ENCODE results near the gene MTFMT. TPM values are rescaled to one million over a fixed set of nuclear protein-coding genes. Genes with fewer than 3 reads are reported as not detected.

MTFMT gene
- total and polyA plus RNA-seq, 2 of the 13 experiments (the other 11 are each of a cell fraction or from before 2014, with no cell fraction given), result 9.9 to 23.2 TPM

DNA sequence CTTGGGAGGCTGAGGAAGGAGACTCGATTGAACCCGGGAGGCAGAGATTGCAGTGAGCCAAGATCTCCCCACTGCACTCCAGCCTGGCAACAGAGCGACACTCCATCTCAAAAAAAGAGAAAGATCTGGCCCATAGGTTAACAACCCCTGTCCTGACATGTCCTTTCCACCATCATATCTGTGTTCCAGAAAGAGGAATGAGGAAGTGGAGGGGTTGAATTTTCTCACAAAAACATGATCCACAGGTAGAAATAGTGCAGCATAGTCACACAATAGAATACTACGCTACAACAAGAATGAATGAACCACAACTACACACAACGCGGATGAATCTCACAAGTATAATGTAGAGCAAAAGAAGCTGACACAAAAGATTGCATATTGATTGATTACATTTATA, 11.0 kb upstream of the MTFMT start:
- no peaks in the 10 kb centered on the region for H3K9me3 ChIP-seq (ENCODE audit: low read length)
- ChIA-PET CTCF (ENCODE audit: low intra/inter-chr PET ratio, low total read pairs) (no interaction called here), POLR2A (no interaction called here)
- no TSS peak for BruUV-seq (replicated peaks)
- H3K79me2 ChIP-seq (ENCODE audit: insufficient read depth, low read length), result no peaks in the 10 kb centered on the region
- TF ChIP-seq DNMT1 (CRISPR knock-in tag; IDR thresholded peaks at IDR 0.05) (no peak), ZNF781 (CRISPR knock-in tag; IDR thresholded peaks at IDR 0.05; ENCODE audit: borderline replicate concordance, not compliant biosample characterization) (no peak), TEAD2 (CRISPR knock-in tag; IDR thresholded peaks at IDR 0.05) (no peak), IKZF1 (IDR thresholded peaks at IDR 0.05) (no peak), ZNF605 (CRISPR knock-in tag; IDR thresholded peaks at IDR 0.05) (no peak), ZNF530 (CRISPR knock-in tag; IDR thresholded peaks at IDR 0.05; ENCODE audit: low read depth) (no peak), ZNF33A (CRISPR knock-in tag; IDR thresholded peaks at IDR 0.05; ENCODE audit: borderline replicate concordance) (no peak), CENPX (CRISPR knock-in tag; IDR thresholded peaks at IDR 0.05) (no peak)
- TF ChIP-seq, protein P1, sequence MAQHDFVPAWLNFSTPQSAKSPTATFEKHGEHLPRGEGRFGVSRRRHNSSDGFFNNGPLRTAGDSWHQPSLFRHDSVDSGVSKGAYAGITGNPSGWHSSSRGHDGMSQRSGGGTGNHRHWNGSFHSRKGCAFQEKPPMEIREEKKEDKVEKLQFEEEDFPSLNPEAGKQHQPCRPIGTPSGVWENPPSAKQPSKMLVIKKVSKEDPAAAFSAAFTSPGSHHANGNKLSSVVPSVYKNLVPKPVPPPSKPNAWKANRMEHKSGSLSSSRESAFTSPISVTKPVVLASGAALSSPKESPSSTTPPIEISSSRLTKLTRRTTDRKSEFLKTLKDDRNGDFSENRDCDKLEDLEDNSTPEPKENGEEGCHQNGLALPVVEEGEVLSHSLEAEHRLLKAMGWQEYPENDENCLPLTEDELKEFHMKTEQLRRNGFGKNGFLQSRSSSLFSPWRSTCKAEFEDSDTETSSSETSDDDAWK (CRISPR knock-in tag; IDR thresholded peaks at IDR 0.05), result no peak
- no peaks in the 10 kb centered on the region for H3K36me3 ChIP-seq (replicated peaks in 1 of 2; ENCODE audit: control insufficient read depth in 1 of 2, insufficient read depth in 2 of 2, low read length in 2 of 2)
- intact Hi-C loops (cut with micrococcal nuclease; ENCODE audit: unreplicated experiment) (no loop called here), in situ Hi-C loops (cut with HindIII; ENCODE audit: extremely low pct_ligation_motif_present, low pct_unique_long_range_greater_than_20kb) (no loop called here)
- no peaks in the 10 kb centered on the region for H4K20me1 ChIP-seq (ENCODE audit: insufficient read depth, low read length)
- peaks cover 78% of the 10 kb centered on the region for H3K4me1 ChIP-seq (ENCODE audit: insufficient read depth, low read length)
- 87% methylated on average over 6 of the region's 6 CpGs for whole genome bisulfite sequencing (ENCODE audit: low lambda C conversion rate)
- no peak overlapping the region for H3K9ac ChIP-seq (ENCODE audit: insufficient read depth, low read depth, low read length)
- no peak overlapping the region for H3K4me3 ChIP-seq (replicated peaks in 1 of 3; ENCODE audit: insufficient read depth in 1 of 3, low read depth in 2 of 3, low read length in 3 of 3)
- DNase-seq (ENCODE audit: low spot score) (no peak), ATAC-seq (no peak), FAIRE-seq (no peak)
- no peaks in the 10 kb centered on the region for H3K27me3 ChIP-seq (ENCODE audit: control insufficient read depth in 1 of 2, insufficient read depth in 2 of 2, low read length in 2 of 2)
- H3K4me2 ChIP-seq (ENCODE audit: low read depth, low read length), result no peak overlapping the region
- no peak overlapping the region for H2AFZ ChIP-seq (ENCODE audit: low read length)
- H3K27ac ChIP-seq (ENCODE audit: extremely low read length, insufficient read depth, low read length), result no peak overlapping the region
